Esophagus squamous epithelium (tissue), 5 donors: ENCODE measurements around the gene LGALS8. TPM values are rescaled to one million over a fixed set of nuclear protein-coding genes. Genes with fewer than 3 reads are reported as not detected.

ENCODE experiments used
- DNase-seq: peaks from one replicate; lab custom pipeline; 2025; lab: John Stamatoyannopoulos, UW
- H3K27ac ChIP-seq, 4 donors: fragments of 200-600 bp; sonication (generic); one replicate each; pipeline ENCODE4 v1.5.1; 2016 to 2019; ENCODE audit warnings: mild to moderate bottlenecking in 1 of 4
- H3K27me3 ChIP-seq, 4 donors: fragments of 200-600 bp; sonication (generic); 1 replicate in 3 of 4; 2 replicates in 1 of 4; pipeline versions ENCODE4 v1.5.1 to v1.6.0; 2017 to 2021; ENCODE audit warnings: antibody characterized with exemption in 1 of 4
- H3K36me3 ChIP-seq, 3 donors: fragments of 200-600 bp; sonication (generic); one replicate each; pipeline ENCODE4 v1.5.1; 2016 to 2019
- H3K4me1 ChIP-seq, 3 donors: fragments of 200-600 bp; sonication (generic); one replicate each; pipeline ENCODE4 v1.5.1; 2017 to 2019
- H3K4me3 ChIP-seq, 4 donors: fragments of 200-600 bp; sonication (generic); 1 replicate in 3 of 4; 2 replicates in 1 of 4; pipeline ENCODE4 v1.5.1; 2016 to 2019; ENCODE audit warnings: mild to moderate bottlenecking in 2 of 4, moderate library complexity in 1 of 4
- H3K9me3 ChIP-seq, 3 donors: fragments of 200-600 bp; sonication (generic); one replicate each; pipeline ENCODE4 v1.5.1; 2016 to 2019
- POLR2A ChIP-seq, 4 donors: fragments of 450-650 bp; IDR thresholded peaks; one replicate each; pipeline ENCODE4 v1.6.1; 2017; ENCODE audit warnings: antibody characterized with exemption in 4 of 4, mild to moderate bottlenecking in 4 of 4, moderate library complexity in 3 of 4
- WGBS, 2 donors: methylation state at CpG; one replicate each; pipeline ENCODE4 v1.1.5; 2018; 5-methylcytosine and 5-hydroxymethylcytosine counted together
- intact Hi-C: fragments of 100-400 bp; cut with DNase I; formaldehyde crosslinking; loops from one replicate; pipeline ENCODE4 v1.15.0; 2022
- total RNA-seq, 4 donors: library from RNA; depleted of rRNA; stranded (reverse); fragments of >200 nt; gene quantifications; one replicate each; pipeline ENCODE4 v1.1.0, GENCODE V29; 2016
- TF ChIP-seq, protein P1 (sequence below), 6 experiments: fragments of 450-650 bp in 4 of 6; fragments of 200-600 bp in 2 of 6; sonication (generic) in 2 of 6; IDR thresholded peaks; one replicate each; pipeline ENCODE4 v1.5.1; 2016 to 2019; ENCODE audit warnings: antibody characterized with exemption in 6 of 6, mild to moderate bottlenecking in 4 of 6, moderate library complexity in 4 of 6
- donor health status: DM: yes; HTN: yes; CAD: no.

The LGALS8 gene
- total RNA-seq, 4 donors from 2014 or later = 45.2 to 70.6 (median 52.4) TPM

DNA sequence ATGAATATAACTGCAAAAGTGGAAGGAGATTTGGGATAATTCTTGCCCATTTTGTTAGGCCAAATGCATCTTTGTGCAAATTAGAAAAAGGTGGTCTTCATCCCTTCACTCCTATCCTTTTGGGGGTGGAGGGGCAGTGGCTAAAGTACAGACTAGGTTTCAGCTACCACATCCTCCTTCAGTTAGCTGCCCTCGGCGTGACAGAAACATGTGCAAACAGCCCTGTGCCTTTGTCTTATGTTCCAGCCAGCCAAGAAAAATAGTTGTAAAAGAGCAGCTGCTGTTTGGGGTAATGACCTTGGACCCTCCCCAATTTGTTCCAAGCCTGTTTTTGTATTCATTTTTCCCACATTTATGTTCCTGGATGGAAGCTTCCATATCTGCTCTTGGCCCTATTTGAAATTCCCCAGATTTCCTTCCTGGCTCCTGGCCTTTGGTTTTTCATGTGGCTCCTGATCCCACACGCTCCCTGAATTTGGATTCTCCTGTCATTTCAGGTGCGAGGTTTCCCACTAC lies 8.3 kb upstream of the LGALS8 start:
- Histone ChIP-seq H3K27ac (peak overlapping the region in 3 of 4 donors; percentile 9 to 31 (median 27)), H3K4me3 (no peak overlapping the region), H3K27me3 (no peaks in the 10 kb centered on the region), H3K4me1 (peaks cover 4 to 35% (median 15%) of the 10 kb centered on the region in 3 donors), H3K36me3 (no peaks in the 10 kb centered on the region), H3K9me3 (no peaks in the 10 kb centered on the region)
- TF ChIP-seq, protein P1, sequence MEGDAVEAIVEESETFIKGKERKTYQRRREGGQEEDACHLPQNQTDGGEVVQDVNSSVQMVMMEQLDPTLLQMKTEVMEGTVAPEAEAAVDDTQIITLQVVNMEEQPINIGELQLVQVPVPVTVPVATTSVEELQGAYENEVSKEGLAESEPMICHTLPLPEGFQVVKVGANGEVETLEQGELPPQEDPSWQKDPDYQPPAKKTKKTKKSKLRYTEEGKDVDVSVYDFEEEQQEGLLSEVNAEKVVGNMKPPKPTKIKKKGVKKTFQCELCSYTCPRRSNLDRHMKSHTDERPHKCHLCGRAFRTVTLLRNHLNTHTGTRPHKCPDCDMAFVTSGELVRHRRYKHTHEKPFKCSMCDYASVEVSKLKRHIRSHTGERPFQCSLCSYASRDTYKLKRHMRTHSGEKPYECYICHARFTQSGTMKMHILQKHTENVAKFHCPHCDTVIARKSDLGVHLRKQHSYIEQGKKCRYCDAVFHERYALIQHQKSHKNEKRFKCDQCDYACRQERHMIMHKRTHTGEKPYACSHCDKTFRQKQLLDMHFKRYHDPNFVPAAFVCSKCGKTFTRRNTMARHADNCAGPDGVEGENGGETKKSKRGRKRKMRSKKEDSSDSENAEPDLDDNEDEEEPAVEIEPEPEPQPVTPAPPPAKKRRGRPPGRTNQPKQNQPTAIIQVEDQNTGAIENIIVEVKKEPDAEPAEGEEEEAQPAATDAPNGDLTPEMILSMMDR (IDR thresholded peaks at IDR 0.05) = no peak
- no peak for TF ChIP-seq POLR2A (IDR thresholded peaks at IDR 0.05)
- no peak for DNase-seq
- intact Hi-C loops = no loop called here
- 31 to 49% methylated on average over 4 of the region's 4 CpGs for WGBS, 2 donors

DNA sequence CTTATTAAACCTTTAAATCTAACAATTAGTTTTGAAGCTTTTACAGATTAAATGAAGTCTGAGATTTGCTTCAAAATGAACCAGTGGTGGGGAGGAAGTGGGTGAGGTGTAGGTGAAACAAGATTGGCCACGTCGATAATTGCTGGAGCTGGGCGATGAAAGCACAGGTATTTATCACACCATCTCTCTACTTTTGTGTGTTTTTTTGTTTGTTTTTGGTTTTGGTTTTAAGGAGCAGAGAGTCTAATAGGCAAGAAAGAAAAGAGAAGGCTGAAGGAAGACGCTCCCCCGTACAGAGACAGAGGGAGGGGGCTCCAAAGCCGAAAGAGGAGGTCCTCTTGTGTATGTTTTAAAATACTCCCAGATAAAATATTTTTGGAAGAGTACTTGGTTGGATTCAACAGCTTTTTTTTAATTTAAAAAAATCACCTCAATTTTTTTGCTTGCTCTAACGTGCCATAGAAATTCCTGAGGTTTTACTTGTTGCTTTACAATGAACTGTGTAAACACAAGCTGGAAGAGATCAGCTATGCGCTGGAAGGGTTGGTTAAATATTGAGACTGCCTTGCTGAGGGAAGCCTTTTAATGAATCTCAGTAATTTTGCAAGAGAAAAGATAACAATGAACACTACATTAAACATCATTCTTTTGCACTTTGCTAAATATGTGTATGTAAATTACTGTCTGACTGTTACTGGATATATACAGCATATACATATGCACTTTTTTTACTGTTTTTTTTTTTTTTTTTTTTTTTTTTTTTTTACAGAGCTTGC lies 6.7 kb upstream of the LGALS8 start:
- WGBS, 2 donors = 21 to 31% methylated on average over 8 of the region's 8 CpGs
- H3K4me3 ChIP-seq = no peak overlapping the region
- no peaks in the 10 kb centered on the region for H3K36me3 ChIP-seq
- no peaks in the 10 kb centered on the region for H3K9me3 ChIP-seq
- TF ChIP-seq POLR2A (IDR thresholded peaks at IDR 0.05) = no peak
- TF ChIP-seq, protein P1 (IDR thresholded peaks at IDR 0.05) = no peak
- intact Hi-C loops = no loop called here
- peak overlapping the region in 3 of 4 donors; percentile 31 to 59 (median 31) for H3K27ac ChIP-seq
- no peak for DNase-seq
- H3K27me3 ChIP-seq = no peaks in the 10 kb centered on the region
- H3K4me1 ChIP-seq = peaks cover 4 to 35% (median 15%) of the 10 kb centered on the region in 3 donors

- Histone ChIP-seq H3K4me3 (no peak overlapping the region), H3K27me3 (no peaks in the 10 kb centered on the region), H3K27ac (no peak overlapping the region), H3K9me3 (no peaks in the 10 kb centered on the region), H3K36me3 (no peaks in the 10 kb centered on the region), H3K4me1 (peaks cover 9 to 42% (median 15%) of the 10 kb centered on the region in 3 donors)
- TF ChIP-seq, protein P1 (IDR thresholded peaks at IDR 0.05) = no peak
- no peak for TF ChIP-seq POLR2A (IDR thresholded peaks at IDR 0.05)
- intact Hi-C loops = no loop called here
- no peak for DNase-seq
- WGBS, 2 donors = 67 to 77% methylated on average over 5 of the region's 5 CpGs
Observed at GRCh38 chr1:236518322-236518721, 5.5 kb upstream of the LGALS8 start.

- intact Hi-C loops = no loop called here
- Histone ChIP-seq H3K27ac (no peak overlapping the region), H3K36me3 (peaks cover 0 to under 1% (median 0%) of the 10 kb centered on the region in 3 donors)
Observed at GRCh38 chr1:236520445-236521005, 3.3 kb upstream of the LGALS8 start.

More at GRCh38 chr1:236520445-236521005, 3.3 kb upstream of the LGALS8 start:
- DNase-seq = no peak
- H3K9me3 ChIP-seq = no peaks in the 10 kb centered on the region
- no peaks in the 10 kb centered on the region for H3K27me3 ChIP-seq
- H3K4me3 ChIP-seq = no peak overlapping the region
- 78 to 80% methylated on average over 4 of the region's 4 CpGs for WGBS, 2 donors
- TF ChIP-seq, protein P1 (IDR thresholded peaks at IDR 0.05) = no peak
- no peak for TF ChIP-seq POLR2A (IDR thresholded peaks at IDR 0.05)
- H3K4me1 ChIP-seq = peaks cover 11 to 44% (median 16%) of the 10 kb centered on the region in 3 donors
